NT2/D1 (cell line): Measurements from ENCODE around the gene AK5.

Experiments used
- SUZ12 ChIP-seq: IDR thresholded peaks from 2 replicates; pipeline ENCODE4 v1.6.1; 2011; ENCODE audit not compliant: insufficient read length, insufficient read depth; ENCODE audit errors: extremely low read depth
- YY1 ChIP-seq: IDR thresholded peaks from 2 replicates; pipeline ENCODE4 v1.6.1; 2011; ENCODE audit not compliant: insufficient read length, insufficient read depth
- ZNF274 ChIP-seq: IDR thresholded peaks from 2 replicates; pipeline ENCODE4 v1.6.1; 2011; ENCODE audit warnings: mild to moderate bottlenecking, low read depth, low read length

DNA sequence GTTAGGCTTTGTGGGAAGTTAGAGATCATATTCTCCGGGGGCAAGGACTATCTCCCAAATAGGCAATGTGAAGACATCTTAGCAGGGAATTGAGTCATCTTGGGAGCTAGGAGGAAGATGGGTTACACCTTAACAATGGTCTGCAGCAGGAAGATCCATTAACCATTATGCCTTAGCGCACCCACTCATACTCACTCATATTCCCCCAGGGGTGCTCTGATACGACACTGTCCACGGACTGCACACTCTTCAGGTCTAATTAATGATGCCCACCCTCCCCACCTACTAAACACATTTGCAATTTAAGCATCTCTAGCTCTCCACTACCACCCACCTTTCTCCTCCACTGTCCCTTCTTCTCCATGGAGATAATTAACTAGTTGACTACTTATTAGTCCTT is 857 bp upstream of the AK5 start:
- TF ChIP-seq ZNF274 (no peak), SUZ12 (no peak), YY1 (no peak)
